ENCODE data around the gene AATK. TPM values are rescaled to one million over a fixed set of nuclear protein-coding genes. Genes with fewer than 3 reads are reported as not detected.

AATK gene
- total RNA-seq, 1 donor from 2014 or later, result 0.39 TPM

GRCh38 chr17:81073967-81074839, 91.8 kb downstream of the AATK start:
- intact Hi-C loops (cut with micrococcal nuclease), result no loop called here

- intact Hi-C loops (cut with micrococcal nuclease), result no loop called here
Observed at GRCh38 chr17:81071761-81072741, 94.0 kb downstream of the AATK start.

GRCh38 chr17:81070541-81071246, 95.3 kb downstream of the AATK start:
- intact Hi-C loops (cut with micrococcal nuclease), result no loop called here

- intact Hi-C loops (cut with micrococcal nuclease), result no loop called here
Observed at GRCh38 chr17:81069135-81069645, 96.8 kb downstream of the AATK start.

- intact Hi-C loops (cut with micrococcal nuclease), result no loop called here
Observed at GRCh38 chr17:81068411-81069134, 97.4 kb downstream of the AATK start.

GRCh38 chr17:81067391-81067811, 98.6 kb downstream of the AATK start:
- intact Hi-C loops (cut with micrococcal nuclease), result no loop called here

Other genes with a start within 250 kb of the AATK start
- gene CHMP6, start 174.4 kb downstream of the AATK start, total RNA-seq, result 42.8 and 43.0 TPM in 2 replicates
- 6.7 and 7.2 TPM in 2 replicates for gene BAIAP2, start 131.1 kb downstream of the AATK start, total RNA-seq
- gene PVALEF, start 714 bp downstream of the AATK start, total RNA-seq, result not detected in 2 replicates
- gene CEP131, start 56.7 kb upstream of the AATK start, total RNA-seq, result 10.6 and 13.3 TPM in 2 replicates
- gene TEPSIN, start 72.8 kb upstream of the AATK start, total RNA-seq, result 55.5 and 60.0 TPM in 2 replicates
- gene NDUFAF8, start 73.1 kb upstream of the AATK start, total RNA-seq, result 47.3 and 49.0 TPM in 2 replicates
- gene SLC38A10, start 129.1 kb upstream of the AATK start, total RNA-seq, result 126 and 133 TPM in 2 replicates
- gene BAHCC1, start 229.2 kb upstream of the AATK start, total RNA-seq, result 0.05 TPM in 1 of 2 replicates, not detected in the other

Measured in T-helper 1 cell treated with Interleukin-12 subunit alpha and Interleukin-12 subunit beta and Interleukin-4 antibody, amounts not matched to agents 30 ng/mL and 1 ng/mL, for 36 hours (primary cell).